Activated CD8-positive, alpha-beta memory T cell treated with anti-CD3 and anti-CD28 coated beads, Interleukin-2, amount 50 U/mL, for 48 hours (primary cell): ENCODE results near the gene MEIKIN.
"Not testable (repeated sequence)": the region's sequence is repeated elsewhere in the genome, so short reads cannot be mapped to it uniquely, and the experiment has no call there.

Experiments used
- DNase-seq: peaks from one replicate; pipeline ENCODE4 v3.0.0-alpha.2; 2020

The MEIKIN gene

DNA sequence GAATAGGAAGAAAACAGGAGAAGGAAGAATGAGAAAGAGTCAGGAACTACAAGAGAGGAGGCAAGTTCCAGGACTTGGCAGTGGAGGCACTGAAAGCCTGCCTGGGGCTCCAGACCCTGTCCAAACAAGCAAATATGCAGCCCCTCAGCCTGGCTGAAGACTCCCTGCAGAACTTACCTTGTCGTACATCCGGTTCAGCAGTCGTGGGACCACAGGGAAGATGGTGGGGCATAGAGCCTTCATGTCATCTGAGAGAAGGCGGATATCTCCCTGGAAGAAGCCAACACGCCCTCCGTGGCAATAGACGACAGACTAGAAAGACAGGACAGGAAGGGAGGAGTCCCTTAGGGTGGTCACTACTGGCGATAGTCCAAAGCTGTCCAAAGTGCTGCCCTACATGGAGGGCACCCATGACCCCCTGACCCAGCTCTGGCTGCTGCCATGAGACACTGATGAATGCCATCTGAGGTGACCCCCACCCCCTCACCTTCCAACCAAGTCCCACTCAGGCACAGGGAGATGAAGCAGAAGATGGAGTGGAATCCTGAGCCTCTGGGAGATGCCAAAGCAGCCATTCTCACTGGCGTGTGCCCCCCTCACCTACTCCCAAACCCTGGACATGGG is 27.7 kb upstream of the MEIKIN start:
- DNase-seq: no peak

DNA sequence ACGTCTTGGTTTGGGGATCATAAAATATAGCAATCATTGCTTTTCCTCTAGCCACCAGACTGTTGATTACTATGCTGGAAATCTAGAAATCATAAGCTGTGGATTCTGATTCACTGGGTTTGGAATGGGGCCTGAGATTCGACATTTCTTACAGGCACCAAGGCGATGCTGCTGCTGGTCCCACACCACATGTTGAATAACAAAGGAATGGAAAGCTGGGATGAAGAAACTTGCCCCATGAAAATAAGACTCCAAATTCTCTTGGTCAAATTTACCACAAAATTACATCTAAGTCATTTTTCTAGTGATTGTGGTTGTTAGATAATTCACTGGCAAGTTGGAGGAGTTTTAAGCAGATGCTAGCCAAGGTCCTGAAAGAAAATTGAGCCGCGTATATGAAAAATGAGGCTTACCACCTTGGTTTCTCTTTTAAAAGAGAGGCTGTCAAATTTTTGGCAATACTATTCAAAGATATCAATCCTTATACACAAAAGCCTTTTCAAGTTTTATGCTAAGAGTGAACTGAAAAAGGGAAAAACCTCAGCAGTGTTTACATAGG is 23.0 kb upstream of the MEIKIN start:
- DNase-seq: no peak

DNA sequence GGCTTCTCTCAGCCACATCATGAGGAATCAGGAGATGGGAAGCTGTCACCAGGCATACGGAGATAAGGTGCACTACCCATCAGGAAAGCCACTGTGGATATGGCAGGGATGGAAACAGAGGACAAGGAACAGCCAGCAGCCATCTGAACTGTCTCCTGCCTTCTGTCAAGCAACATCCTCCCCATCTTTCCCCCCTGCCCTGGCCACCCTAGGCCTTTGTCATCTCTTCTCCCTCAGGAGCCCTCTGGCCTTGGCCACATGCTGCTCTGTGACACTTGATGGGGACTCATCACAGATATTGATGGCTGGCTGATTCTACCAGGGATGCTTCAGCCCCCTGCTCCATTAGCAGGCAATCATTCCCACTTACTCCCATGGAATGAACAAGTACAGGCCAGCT is 21.1 kb upstream of the MEIKIN start:
- DNase-seq: no peak

DNA sequence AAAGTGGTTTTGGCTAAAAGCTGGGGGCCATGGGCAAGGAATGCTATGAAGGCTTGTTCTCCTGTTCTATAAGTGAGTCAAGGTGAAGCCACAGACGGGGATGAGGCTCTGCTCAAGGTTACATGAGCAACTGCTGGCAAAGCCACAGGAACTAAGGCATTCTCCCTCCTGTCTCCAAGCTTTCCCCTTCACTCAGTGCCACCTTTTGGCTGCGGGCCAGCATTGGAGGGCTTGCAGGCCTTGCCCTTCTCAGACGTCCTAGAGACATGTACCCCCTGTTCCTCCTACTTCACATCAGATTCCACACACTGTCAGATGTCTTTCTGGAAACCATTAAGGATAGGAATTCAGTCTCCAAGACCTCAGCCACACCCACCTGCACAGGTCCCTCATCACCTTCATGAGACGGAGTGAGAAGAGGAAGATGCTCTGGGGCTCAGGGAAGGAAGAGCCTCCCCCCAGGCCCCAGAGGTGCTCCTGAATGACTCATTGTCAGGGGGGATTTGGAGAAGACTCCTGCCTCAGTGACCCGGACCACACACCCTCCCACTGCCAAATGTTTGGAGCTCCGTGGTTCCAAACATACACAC is 20.5 kb upstream of the MEIKIN start:
- DNase-seq: no peak

DNA sequence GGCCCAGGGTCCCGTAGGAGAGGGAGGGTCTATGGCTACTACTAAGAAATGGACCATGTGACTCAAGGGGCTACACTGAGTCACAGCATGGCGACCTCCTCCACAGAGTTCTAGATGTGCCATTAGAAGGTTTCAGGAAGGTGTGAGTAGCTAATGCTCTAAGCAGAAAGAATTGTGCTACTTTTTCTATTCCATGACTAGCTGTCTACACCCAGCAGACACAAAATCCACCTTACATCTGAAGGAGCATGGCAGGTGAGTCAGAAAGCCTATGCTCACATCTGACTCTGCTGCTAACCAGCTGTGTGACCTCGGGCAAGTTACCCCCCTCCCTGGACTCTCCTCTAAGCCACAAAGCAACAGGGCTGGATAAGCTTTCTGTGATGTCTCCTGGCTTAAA is 14.4 kb upstream of the MEIKIN start:
- DNase-seq: no peak

DNA sequence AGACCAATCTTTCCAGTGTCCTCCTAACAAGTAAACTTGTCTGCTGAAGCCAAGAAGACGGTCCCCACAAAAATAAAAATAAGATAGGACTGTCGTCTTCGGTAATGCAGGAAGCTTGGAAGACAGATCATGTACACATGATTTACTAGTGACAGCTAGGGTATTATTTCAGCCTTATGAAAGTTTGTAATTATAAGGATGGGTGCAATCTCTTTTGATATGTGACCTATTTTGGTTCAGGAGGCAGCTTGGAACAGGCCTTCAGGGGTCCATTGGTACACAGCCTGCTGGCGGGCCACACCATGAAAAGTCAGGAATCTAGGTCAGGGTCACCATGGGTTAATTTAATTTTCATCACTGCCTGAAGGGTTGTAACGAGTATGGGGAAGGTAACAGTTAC is 13.7 kb upstream of the MEIKIN start:
- no peak for DNase-seq

DNA sequence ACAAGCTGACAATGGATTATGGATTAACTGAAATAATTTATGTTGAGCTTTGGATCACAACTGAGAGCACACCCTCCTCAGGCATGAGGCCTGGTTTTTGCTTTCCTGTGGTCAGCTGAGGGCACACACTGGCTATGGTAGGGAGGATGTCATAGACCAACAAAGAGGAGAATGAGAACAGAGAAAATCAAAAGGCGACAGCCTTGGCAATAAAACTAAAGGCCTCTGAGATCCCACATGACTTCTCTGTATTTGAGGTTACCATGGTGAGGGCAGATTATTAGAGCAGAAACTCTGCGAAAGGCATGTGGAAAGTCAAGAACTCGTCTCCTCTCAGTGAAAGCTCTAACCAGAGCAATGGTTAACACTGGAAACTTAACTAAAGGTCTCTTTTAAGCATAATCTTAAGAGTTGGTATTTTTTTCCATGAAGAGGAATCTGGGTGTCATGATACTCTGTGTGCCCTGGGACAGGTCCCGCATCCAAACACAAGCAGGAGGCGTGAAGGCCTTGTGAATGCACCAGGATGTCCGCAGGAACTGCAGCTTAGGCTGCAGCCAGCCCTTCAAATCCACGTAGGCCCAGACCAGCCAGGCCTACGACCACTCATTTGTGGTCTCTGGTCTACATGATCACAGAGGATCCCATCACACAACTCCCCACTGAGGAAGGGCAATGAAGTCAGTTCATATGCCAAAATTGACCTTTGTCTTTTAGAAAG is 12.4 kb upstream of the MEIKIN start:
- DNase-seq: no peak

DNA sequence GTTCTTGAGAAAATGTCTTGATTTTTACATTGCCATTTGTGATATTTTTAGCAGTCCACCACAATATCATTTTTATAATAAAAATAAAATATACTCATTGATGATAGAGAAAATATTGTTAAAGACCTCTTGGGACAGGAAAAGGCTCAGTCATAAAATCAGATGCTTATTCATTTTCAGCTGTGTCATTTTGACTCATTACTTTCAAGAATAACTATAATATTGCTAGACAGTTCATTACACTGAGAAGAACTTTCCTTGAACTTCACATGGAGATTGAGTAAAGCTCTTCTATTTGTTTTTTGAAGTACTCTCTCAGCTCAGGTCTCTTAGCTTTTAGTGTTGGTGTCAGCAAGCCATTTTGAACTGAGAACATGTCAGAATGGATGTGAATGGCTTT is 8.5 kb upstream of the MEIKIN start:
- no peak for DNase-seq

DNA sequence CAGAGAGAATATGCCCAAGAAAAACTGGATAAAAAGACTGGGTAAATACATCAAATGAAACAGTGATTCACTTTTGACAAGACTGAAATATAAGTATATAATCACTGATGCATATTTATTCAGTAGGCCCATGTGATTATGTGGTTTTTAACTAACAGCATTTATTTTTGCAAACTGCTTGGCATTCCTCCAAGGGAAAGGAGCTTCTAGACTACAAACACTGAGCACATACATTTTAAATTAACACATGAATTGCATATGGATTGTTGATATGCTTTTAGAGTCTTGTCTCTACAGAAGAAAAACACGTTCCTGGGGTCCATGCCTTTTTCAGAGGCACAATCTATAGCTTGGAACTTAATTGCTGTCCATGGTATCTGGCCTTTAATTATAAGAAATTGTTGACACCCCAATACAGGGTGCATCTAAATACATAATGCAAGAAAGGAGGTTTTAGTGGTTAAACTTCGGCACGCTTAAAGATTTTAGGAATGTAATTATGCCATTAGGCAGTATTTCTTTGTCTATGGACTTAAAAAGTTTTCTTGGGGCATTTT is 6.9 kb upstream of the MEIKIN start:
- DNase-seq: no peak

DNA sequence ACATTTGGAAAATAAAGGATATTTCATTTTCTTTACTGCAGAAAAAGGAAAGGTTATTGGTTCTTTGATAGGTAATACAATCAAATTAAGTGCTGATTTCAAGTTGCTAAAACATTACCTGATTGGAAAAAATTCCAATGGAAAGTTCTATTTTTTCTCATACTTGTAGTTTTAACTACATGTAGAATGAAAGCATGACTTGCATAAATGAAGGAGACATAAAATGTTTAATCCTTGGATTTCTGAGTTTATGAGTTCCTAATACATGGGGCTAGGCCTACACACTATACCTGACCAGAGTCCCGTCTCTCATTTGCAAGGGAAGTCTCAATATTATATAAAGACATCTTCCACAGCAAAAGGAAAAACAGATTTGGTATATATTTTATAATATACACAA is 5.2 kb upstream of the MEIKIN start:
- no peak for DNase-seq

DNA sequence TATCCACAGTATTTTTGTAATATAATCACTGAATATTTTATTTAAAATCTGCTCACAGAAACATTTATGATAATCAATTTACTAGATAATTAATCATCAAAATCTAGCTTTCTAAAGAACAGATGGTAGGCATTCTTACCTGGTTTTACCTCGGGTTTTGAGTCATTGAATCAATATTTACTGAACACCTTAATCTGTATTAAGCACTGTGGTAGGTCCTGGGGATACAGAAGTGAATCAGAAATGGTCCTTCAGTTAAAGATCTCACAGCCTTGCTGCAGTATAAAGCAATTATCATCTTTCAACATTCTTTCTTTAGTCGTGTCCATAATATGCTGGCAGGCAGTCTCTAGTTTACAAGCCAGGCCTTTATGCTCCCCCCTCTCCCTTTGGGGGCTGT is 2.0 kb upstream of the MEIKIN start:
- no peak for DNase-seq

DNA sequence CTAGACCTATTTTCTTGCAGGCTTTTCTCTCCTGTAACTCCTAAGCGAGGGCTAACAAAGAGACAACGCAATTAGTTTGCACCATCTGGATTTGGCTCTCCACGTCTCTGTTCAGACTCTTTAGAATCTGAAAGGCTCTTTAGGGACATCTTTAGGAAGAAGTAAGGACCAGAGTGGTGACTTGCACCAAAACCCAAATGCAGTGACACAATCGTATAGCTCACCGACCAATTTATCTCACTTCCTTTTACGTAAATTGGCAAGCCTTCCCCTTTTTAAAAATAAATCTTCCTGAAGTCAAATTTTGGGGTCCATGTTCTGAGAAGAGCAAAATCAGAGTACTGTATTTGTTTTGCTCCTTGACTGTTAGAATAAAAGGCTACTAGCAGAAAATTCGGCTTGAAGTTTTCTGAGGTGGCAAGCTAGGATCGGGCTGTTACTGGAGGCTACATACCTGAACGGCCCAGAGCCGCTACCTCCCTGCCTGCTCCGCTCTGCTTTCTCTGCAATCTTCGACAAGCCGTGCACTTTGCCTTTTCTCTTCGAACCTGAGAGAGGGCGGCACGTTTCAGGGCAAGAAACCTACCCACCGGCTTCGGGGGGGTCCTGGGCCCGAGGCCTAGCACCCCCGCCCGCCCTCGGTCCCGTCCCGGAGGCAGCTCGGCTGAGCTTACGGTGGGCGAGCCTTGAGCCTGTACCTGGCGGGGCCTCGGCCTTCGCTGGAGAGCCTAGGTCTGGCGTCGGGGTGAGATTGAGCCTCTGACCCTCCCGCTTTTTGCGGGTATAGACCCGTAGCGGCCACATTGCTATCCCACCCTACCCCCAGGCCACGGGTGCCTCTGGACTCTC is 537 bp downstream of the MEIKIN start:
- no peak for DNase-seq

DNA sequence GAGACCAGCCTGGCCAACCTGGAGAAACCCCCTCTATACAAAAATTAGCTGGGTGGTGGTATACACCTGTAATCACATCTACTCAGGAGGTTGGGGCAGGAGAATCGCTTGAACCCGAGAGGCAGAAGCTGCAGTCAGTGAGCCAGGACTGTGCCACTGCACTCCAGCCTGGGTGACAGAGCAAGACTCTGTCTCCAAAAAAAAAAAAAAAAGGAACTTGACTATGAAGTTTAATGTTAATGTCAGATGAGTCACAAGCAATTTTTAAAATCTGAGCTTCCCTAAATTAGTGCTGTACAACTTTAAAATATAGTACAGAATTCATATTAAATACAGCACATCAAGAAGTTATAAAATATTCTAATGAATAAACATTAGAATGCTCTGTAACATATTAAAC is 1.5 kb downstream of the MEIKIN start:
- no peak for DNase-seq

DNA sequence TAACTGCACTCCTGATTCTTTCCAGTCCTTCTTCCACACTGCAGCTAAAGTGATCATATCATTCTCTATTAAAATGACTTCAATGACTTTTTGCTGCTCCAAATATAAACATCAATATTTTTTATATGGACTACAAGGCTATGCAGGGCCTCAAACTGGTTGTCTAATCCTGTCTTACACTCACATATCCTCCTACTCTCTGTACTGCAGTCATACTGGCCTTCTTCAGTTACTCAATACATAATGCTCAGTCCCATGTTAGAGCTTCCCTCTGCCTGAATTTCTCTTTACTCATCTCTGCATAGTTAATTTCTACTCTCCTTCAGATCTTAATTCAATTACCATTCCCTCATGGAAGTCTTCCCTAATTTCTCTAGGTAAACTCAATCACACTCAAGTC is 3.4 kb downstream of the MEIKIN start:
- no peak for DNase-seq

DNA sequence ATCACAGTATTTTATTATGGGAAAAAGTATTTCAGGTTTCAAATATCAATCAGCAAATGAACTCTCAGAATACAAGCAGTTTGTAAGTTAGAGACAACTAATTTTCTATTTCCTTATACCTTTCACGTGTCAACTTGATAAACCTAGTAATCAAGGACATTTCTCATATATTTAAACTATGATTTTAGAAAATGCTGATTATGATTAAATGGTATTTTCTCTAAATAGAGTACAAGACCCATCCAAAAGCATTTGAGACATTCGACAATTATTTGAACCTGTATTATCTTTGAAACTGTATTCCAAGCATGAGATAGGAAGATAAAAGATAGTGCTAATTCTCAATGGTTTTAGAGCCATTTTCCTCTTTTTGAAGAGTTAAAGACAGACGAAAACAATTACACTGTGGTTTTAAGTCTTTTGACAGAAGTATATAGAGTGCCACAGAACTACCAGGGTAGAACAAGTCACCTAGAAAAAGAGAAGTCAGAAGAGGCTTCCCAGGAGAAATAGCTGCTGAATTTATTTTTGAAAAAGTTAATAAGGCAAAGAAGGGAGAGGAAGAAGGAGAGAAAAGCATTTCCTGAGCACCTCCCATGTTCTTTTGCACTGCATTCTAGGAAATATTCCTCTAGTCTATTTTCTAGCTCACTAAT is 5.6 kb downstream of the MEIKIN start:
- no peak for DNase-seq

DNA sequence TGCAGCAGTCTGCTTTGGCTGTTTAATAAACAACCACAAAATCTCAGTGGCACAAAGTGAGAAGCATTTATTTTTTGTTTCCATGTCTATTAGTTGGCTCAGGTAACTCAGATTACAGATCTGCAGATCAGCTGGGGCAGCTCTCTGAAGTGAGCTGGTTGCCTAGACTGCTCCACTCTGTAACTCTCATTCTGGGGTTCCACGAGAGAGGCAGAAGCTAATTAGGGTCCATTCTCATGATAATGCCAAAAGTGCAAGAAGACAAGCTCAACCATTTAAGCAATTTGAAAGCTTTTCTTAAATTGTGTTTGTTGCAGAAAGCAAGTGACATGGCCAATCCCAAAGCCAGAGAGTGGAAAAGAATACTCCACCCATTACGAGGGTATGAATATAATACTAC is 13.2 kb downstream of the MEIKIN start:
- DNase-seq: no peak

DNA sequence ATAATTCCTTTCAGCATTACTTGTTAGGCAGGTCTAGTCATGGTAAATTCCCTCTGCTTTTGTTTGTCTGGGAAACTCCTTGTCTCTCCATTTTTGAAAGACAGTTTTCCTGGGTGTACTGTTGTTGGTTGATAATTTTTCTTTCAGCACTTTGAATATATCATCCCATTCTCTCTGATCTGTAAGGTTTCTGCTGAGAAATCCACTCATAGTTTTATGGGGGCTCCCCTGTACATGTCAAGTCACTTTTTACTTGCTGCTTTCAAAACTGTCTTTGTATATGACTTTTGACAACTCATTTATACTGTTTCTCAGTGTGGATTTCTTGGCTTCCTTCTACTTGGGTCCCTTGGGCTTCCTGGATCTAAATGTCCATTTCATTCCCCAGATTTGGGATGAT is 16.5 kb downstream of the MEIKIN start:
- no peak for DNase-seq

DNA sequence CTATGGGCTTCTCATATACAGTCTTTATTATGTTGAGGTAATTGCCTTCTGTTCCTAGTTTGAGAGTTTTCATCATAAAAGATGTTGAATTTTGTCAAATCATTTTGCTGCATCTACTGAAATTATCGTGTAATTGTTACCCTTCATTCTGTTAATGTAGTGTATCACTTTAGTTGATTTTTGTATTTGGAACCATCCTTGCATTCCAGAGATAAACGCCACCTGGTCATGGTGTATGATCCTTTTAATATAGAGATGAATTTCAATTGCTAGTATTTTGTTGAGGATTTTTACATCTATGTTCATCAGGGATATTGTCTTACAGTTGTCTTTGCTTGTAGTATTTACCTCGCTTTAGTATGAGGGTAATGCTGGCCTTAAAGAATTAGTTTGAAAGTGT is 19.3 kb downstream of the MEIKIN start:
- no peak for DNase-seq

DNA sequence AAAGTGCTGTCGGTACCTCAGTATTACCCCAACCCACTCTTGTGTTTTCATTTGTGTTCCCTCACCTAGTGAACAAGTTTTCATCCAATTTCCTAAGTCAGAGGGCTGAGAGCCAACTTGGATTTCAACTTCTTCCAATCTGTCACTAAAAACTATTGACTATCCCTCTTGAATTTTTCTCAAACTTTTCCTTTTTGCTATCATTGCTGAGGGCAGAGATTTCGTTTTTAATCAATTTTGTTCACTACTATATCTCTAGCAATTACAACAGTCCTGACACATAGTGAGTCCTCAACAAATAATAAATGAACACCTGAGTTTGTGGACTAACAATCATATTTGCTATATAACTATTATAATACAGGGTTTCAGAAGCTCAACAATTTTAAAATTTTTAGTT is 29.0 kb downstream of the MEIKIN start:
- DNase-seq: no peak

DNA sequence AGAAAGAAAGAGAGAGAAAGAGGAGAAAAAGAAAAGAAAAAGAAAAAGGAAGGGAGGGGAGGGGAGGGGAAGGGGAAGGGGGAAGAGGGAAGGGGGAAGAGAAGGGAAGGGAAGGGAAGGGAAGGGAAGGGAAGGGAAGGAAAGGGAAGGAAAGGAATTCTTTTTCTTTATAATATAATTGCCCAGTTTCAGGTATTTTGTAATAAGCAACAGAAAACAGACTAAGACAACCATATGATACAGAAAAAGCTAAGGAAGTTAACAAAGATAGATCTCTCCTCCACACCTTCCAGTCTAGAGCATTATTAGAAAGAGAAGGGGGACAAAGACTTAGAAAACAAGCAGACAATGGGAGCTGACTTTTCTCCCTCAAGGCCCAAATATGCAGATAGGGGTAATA is 31.0 kb downstream of the MEIKIN start:
- DNase-seq: no peak

DNA sequence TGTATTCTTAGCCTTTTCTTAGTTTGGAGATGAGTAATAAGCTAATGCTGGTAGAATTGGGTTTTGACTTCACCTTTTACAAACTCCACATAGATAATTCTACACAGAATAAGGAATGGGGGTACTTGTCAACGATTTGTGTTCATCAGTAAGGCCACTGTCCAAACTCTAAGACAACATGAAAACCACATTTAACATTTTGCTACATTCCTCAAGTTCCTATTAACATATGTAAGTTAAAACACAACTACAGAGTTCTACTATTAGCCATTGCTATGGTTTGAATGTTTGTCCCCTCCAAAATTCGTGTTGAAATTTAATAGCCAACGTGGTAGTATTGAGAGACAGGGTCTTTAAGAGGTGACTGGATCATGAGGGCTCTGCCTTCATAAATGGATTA is 31.9 kb downstream of the MEIKIN start:
- no peak for DNase-seq

DNA sequence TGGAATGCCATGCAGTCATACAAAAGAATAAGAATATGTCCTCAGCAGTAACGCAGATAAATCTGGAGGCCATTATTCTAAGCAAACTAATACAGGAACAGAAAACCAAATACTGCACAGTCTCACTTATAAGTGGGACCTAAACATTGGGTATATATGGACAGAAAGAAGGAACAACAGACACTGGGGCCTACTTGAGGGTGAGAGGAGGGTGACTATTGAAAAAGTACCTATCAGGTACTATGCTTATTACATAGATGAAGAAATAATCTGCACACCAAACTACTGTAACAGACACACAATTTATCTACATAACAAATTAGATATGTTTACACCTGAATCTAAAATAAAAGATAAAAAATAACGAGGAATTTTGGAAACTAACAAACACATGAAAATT is 38.8 kb downstream of the MEIKIN start:
- DNase-seq: no peak

DNA sequence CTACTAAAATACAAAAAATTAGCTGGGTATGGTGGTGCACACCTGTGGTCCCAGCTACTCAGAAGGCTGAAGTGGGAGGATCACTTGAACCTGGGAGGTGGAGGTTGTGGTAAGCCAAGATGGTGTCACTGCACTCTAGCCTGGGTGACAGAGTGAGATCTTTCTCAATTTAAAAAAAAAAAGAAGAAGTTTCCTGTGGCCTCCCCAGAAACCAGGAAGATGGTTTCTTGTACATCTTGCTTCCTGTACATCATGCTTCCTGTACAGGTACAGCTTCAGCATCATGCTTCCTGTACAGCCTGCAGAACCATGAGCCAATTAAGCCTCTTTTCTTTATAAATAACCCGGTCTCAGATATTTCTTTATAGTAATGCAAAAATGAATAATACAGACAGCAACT is 43.2 kb downstream of the MEIKIN start:
- not testable (repeated sequence) for DNase-seq
